ENCODE data around the gene CD74. TPM values are rescaled to one million over a fixed set of nuclear protein-coding genes. Genes with fewer than 3 reads are reported as not detected.
A peak's percentile ranks its signal among the peaks of the same experiment; 100 is the strongest.

CD74 gene
- total and polyA plus RNA-seq, 2 of the 13 experiments (the other 11 are each of a cell fraction or from before 2014, with no cell fraction given) = 34.1 to 84.4 TPM

GRCh38 chr5:150411245-150411979 is 1.3 kb downstream of the CD74 start (continued):
- TF ChIP-seq PATZ1 (CRISPR knock-in tag; IDR thresholded peaks at IDR 0.05) = no peak
- TF ChIP-seq, protein P1, sequence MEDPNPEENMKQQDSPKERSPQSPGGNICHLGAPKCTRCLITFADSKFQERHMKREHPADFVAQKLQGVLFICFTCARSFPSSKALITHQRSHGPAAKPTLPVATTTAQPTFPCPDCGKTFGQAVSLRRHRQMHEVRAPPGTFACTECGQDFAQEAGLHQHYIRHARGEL (CRISPR knock-in tag; IDR thresholded peaks at IDR 0.05) = no peak

DNA sequence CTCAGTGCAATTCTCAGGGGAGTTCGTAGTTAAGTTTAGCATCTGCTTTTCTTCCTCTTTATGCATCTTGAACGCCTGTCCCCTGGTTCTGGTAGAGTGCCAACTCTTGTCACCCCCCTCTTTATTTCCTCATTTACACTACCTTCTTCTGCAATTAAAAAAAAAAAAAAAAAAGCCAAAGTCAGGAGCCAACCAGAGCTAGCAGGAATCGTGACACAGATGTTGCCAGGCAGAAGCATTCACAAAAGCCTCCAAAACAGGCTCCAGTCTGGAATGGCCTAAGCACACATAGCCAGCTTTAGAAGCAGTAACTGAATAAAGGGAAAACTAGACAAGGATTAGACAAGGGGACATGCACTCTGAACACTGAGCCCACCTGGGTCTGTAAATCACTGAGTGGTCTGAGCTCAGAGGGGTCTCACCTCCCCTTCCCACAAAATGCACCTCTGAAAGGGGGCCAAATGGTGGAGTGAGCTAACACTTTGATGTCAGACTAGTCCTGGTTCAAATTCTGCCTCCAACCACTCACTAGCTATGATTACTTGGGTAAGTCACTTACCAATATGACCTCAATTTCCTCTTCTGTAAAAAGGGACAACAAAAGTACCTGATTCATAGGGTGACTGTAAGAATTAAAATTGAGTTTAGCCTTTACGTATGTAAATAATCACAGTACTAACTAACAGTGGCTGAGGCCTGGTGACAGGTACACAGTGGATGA is 2.0 kb downstream of the CD74 start:
- no peak overlapping the region for H2AFZ ChIP-seq (ENCODE audit: low read length)
- peaks cover 38% of the 10 kb centered on the region for H3K4me1 ChIP-seq (ENCODE audit: insufficient read depth, low read length)
- peaks cover 5% of the 10 kb centered on the region for H3K79me2 ChIP-seq (ENCODE audit: insufficient read depth, low read length)
- H3K27ac ChIP-seq (ENCODE audit: extremely low read length, insufficient read depth, low read length) = peak overlapping the region; percentile 6
- 68% methylated on average over 4 of the region's 4 CpGs for WGBS (ENCODE audit: low lambda C conversion rate)
- no peaks in the 10 kb centered on the region for H4K20me1 ChIP-seq (ENCODE audit: insufficient read depth, low read length)
- H3K9me3 ChIP-seq (ENCODE audit: low read length) = no peaks in the 10 kb centered on the region
- peak; percentile 60 for ATAC-seq
- DNase-seq (ENCODE audit: low spot score) = peak; percentile 59
- intact Hi-C loops (cut with micrococcal nuclease; ENCODE audit: unreplicated experiment) = no loop called here
- H3K4me2 ChIP-seq (ENCODE audit: low read depth, low read length) = peak overlapping the region; percentile 97
- BruUV-seq (replicated peaks) = no TSS peak
- H3K36me3 ChIP-seq (replicated peaks in 1 of 2; ENCODE audit: control insufficient read depth in 1 of 2, insufficient read depth in 2 of 2, low read length in 2 of 2) = peaks cover 0 to 6% of the 10 kb centered on the region in 2 experiments; a peak in 1 of 5 replicates
- CTCF ChIA-PET (ENCODE audit: low intra/inter-chr PET ratio, low total read pairs) = interaction anchor here (1.8 kb wide), 1 partner anchor 25 kb away, joined by 5 read pairs; no protein-coding TSS in a partner anchor
- H3K27me3 ChIP-seq (ENCODE audit: control insufficient read depth in 1 of 2, insufficient read depth in 2 of 2, low read length in 2 of 2) = no peaks in the 10 kb centered on the region
- H3K9ac ChIP-seq (ENCODE audit: insufficient read depth, low read depth, low read length) = no peak overlapping the region; the same call in 1 of the 2 replicates
- in situ Hi-C loops (cut with HindIII; ENCODE audit: extremely low pct_ligation_motif_present, low pct_unique_long_range_greater_than_20kb) = no loop called here
- no peak for FAIRE-seq
- H3K4me3 ChIP-seq (replicated peaks in 1 of 3; ENCODE audit: insufficient read depth in 1 of 3, low read depth in 2 of 3, low read length in 3 of 3) = no peak overlapping the region
- POLR2A ChIA-PET = interaction anchor here (0.7 to 3.8 kb wide), 10 partner anchors 8 to 186 kb away, joined by 3 to 31 read pairs (median 4); partner anchors contain the start of gene RPS14
- TF ChIP-seq RFX5 (IDR thresholded peaks at IDR 0.05; ENCODE audit: low read depth, low read length) (peak; percentile 100), ZNF33A (CRISPR knock-in tag; IDR thresholded peaks at IDR 0.05; ENCODE audit: borderline replicate concordance) (no peak), TFDP2 (CRISPR knock-in tag; IDR thresholded peaks at IDR 0.05) (no peak), ONECUT2 (CRISPR knock-in tag; IDR thresholded peaks at IDR 0.05) (no peak), GMEB2 (CRISPR knock-in tag; IDR thresholded peaks at IDR 0.05; ENCODE audit: low read depth) (no peak), BRF2 (CRISPR knock-in tag; IDR thresholded peaks at IDR 0.05) (no peak), TBP (CRISPR knock-in tag; IDR thresholded peaks at IDR 0.05) (no peak)
- TF ChIP-seq, protein P2, sequence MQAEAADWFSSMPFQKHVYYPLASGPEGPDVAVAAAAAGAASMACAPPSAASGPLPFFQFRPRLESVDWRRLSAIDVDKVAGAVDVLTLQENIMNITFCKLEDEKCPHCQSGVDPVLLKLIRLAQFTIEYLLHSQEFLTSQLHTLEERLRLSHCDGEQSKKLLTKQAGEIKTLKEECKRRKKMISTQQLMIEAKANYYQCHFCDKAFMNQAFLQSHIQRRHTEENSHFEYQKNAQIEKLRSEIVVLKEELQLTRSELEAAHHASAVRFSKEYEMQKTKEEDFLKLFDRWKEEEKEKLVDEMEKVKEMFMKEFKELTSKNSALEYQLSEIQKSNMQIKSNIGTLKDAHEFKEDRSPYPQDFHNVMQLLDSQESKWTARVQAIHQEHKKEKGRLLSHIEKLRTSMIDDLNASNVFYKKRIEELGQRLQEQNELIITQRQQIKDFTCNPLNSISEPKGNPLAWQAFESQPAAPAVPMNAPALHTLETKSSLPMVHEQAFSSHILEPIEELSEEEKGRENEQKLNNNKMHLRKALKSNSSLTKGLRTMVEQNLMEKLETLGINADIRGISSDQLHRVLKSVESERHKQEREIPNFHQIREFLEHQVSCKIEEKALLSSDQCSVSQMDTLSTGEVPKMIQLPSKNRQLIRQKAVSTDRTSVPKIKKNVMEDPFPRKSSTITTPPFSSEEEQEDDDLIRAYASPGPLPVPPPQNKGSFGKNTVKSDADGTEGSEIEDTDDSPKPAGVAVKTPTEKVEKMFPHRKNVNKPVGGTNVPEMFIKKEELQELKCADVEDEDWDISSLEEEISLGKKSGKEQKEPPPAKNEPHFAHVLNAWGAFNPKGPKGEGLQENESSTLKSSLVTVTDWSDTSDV (CRISPR knock-in tag; IDR thresholded peaks at IDR 0.05) = no peak

Data from HepG2 (cell line).